Cerebellar cortex (tissue), 1 donor: ENCODE data around the gene EPC2.
"Not testable (repeated sequence)": the region's sequence is repeated elsewhere in the genome, so short reads cannot be mapped to it uniquely, and the experiment has no call there.

Experiments
- DNase-seq: peaks from one replicate; pipeline ENCODE4 v3.0.0-alpha.2; 2015; ENCODE audit warnings: low spot score

Gene EPC2

DNA sequence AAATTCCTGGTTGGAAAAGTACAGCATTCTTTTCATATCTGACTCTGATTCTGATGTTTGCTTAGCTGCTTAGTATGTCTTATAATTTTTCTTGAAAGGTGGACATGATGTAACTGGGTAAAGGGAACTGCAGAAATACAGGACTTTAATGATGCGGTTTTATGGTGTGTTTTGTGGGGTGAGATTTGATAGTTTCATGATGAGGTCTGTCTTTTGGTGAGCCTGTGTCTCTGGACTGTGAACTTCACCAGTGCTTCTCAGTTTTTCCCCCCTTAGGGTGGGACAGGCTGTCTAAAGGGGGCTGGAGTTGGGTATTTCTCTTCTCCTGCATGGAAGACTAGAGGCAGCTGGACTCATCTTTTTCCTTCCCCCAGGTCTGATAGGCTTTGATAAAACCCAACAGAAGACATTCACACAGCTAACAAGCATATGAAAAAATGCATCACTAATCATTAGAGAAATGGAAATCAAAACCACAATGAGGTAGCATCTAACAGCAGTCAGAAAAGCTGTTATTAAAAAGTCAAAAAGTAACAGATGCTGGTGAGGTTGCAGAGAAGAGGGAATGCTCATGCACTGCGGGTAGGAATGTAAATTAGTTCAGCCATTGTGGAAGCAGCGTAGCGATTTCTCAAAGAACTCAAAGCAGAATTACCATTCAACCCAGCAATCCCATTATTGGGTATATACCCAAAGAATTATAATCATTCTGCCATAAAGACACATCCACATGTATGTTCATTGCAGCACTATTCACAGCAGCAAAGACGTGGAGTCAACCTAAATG, 77.6 kb downstream of the EPC2 start:
- no peak for DNase-seq

DNA sequence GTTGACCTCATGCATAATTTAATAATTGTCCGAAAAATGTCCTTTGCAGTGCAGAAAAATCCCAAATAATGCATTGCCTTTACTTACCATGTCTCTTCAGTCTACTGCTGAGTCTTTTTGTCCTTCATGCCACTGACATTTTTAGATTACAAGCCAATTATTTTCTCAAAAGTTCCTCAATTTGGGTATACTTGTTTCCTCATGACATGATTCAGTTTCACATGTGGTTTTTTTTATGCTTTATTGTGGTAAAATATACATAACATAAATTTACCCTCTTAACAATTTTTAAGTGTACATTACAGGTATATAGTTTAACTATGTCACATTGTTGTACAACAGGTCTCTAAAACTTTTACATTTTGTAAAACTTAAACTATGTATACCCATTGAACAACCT, 81.0 kb downstream of the EPC2 start:
- DNase-seq = no peak

DNA sequence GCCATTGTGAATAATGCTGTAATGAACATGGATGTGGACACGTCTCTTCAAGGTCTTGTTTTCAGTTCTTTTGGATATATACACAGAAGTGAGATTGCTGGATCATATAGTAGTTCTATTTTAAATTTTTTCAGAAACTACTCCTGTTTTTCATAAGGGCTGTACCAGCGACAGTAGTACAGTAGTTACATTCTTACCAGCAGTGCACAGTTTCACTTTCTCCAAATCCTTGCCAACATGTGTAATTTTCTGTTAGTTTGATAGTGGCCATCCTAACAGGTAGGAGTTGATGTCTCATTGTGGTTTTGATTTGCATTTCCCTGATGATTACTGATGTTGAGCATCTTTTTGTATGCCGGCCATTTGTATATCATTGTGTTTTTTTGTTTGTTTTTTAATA, 81.7 kb downstream of the EPC2 start:
- no peak for DNase-seq

DNA sequence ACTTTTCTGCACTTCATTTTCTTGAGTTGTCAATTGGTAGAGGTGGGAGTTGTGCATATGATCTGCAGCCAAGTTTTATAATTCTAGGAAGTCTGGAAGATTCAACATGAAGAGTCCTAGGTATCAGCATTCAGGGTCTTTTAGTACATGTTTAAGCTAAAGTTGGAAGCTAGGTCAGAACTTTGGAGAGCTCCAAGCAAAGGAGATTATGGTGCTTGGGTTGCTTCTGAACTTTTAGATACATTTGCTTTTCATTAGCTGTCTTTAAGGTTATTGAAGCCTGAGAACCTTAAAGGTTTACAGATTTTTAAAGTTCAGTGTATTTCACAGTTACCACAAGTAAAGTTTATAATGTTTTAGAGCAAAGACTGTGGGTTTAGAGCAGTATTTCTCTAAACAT, 85.5 kb downstream of the EPC2 start:
- DNase-seq = no peak

DNA sequence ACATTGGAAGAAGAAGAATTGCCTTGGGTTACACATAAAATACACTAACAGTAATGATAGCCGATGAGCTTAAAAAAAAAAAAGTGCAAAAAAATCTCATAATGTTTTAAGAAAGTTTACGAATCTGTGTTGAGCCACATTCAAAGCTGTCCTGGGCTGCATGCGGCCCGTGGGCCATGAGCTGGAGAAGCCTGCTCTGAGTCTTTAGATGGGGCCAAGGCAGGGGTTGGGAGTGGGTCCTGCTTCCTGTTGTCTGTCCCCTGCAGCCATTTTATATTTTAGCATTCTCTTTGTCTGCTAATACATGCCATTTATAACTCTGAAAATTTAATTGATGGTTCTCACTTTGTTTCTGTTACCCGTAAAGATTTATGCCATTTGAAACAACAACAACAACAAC, 93.2 kb downstream of the EPC2 start:
- DNase-seq = no peak

DNA sequence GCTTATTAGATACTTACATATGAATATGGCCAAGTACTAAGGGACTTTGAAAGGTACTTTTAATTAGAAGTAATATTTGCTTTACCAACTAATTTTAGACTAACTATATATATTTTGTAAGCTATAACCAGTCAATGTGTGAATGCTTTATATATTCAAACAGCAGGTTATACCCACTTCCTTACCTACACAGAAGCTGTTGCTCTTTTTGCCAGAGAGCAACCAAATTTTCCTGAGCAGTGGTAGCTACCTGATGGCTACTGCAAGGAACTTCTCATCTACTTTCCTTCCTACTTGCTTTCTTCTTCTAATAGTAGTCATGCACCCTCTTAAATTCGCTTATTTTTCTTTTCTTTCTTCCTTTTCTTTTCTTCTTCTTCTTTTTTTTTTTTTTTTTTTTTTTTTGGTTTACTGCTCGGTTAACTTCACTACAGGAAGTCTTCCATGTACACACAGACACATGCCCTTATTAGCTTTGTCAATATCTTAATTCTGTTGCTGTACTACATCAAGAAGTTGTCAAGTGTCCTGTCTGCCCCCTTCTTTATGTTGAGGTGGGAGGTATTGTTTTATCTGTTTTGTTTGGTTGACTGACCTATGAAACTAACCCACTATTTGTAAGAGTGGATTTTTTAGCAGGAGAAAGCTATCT, 95.0 kb downstream of the EPC2 start:
- no peak for DNase-seq

DNA sequence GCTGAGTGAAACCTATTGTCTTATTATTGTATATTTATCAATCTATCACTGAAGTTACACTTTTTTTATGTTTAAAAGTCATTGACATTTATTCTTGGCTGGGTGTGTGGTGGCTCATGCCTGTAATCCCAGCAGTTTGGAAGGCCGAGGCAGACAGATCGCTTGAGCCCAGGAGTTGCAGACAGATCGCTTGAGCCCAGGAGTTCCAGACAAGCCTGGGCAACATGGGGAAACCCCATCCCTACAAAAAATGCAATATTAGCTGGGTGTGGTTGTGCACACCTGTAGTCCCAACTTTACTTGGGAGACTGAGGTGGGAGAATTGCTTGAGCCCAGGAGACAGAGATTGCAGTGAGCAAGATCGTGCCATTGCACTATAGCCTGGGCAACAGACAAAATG, 97.8 kb downstream of the EPC2 start:
- no peak for DNase-seq

DNA sequence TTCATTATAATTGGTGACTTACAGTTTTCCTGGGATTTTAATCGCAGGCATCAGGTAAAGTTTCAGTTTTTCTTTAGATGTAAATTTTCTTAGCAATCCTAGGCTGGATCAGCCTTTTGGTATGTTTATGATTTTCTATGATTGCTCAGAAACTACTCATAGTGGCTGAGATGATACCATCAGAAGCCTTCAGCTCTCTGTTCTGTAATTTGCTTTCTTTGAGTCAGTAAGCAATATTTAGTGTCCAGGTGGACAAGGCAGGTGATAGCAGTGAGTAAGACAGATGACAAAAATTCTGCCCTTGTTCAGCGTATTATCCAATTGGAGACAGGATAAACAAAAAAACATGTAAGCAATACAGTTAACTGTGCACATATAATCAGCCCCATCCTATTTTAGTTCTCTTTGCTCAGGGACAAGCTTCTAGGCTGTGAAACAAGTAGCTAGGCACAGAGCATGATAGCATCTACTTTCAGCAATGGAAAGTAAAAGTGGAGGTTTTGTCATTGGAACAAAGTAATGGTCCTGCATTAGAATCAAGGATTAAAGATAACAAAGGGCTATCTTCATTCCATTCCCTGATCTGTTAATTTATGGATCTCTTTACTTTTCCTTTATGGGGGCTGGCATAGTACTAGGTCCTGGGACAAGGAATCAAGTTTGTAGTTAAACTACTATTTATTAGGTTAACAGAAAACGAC, 100.8 kb downstream of the EPC2 start:
- no peak for DNase-seq

DNA sequence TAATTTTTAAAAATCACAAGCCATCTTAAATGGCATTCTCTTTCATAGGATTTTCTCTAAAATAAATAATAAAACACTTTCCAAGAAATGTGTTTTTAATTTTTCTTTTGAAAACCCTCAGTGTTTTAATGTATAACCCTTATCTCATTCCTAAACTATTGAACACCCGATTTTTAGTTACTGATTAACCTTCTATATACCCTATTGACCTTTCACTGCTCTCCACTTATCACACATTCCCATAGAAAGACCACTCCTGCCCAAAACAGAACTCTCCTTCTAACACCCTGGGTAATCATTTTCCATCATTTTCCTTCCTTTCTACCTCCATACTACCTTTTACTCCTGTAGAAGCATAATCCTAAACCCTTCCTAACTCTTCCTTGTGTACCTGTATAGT, 102.4 kb downstream of the EPC2 start:
- DNase-seq = no peak

DNA sequence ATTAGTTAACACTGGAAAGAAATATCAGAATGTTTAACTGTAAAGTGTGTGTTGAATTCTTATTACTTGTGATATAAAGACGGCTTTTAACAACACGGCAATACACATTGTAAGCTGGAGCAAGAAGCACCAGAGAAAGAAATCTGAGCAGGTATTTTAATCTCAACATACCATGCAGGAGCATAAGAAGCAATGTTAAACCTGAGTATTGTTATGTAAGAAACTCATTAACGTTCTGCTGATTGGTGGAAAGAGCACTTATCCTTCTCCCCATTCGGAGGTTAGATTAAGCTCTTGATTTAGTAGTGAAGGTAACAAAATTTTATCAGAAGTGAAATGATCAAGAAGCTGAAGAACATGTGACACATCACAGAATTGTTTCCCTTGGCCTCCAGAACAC, 107.4 kb downstream of the EPC2 start:
- DNase-seq = no peak

DNA sequence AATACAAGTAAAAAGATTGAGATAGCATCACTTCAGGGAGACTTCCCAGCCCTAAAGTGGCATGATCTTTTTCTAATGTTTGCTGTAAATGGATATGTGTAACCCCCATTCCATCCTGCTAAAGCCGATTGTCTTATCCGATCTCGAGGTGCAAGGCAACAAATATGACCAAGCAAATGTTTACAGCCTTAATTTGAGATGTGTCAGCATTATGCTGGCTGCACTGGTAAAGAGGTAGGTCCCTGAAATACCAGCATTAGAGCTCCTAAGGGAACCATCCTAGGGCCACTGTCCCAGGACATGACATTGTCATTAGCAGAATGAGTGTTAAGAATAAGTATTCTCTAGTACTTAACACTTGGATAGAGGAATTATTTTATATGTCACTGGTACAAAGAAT, 108.4 kb downstream of the EPC2 start:
- DNase-seq = no peak

DNA sequence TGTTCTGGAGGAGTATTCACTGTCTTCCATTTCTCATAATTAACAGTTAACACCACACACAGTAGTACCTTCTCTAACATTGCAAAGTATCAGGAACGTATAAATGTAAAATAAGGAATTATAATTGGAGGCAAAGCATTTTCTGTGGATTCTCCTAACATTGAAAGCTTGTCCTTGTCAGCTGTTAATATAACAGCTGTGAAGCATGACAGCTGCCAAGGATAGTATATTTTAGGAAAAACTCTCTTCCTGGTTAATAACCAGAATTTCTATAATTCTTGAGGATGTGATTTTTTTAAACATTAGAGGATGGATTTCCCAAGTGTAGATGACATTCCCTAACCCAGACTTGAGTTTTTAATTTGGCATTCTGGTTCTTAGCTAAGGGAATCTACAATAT, 110.3 kb downstream of the EPC2 start:
- DNase-seq = no peak

DNA sequence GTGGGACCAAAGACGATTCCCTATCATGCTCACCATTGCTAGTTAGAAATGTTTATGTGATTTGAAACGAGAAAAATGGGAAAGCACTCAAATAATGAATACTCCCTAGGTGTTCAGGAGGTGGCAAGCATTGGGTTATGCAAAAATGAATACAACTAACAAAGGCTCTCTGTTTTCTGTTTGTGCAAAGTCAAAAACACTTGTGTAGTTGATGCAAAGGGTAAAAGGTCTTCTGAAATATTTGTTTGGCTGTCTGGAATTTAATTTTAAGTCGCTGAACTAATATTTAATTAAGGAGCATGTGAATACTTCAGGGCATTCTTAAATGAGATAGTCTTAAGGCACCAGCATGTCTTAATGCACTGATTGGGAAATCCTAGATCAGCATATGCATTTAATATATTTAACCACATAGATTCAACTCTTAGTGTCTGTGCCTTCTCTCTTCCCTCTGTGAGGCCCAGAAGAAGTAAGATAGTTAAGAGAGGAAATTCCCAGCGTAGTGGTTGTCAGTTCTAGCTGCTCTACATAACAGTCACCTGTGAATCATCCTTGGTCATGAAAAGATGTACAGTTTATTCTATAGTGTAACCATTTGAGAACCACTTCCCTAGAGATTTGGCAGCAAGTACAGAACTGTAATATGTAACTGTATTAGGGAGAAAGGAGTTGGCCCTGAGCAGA, 111.9 kb downstream of the EPC2 start:
- no peak for DNase-seq

DNA sequence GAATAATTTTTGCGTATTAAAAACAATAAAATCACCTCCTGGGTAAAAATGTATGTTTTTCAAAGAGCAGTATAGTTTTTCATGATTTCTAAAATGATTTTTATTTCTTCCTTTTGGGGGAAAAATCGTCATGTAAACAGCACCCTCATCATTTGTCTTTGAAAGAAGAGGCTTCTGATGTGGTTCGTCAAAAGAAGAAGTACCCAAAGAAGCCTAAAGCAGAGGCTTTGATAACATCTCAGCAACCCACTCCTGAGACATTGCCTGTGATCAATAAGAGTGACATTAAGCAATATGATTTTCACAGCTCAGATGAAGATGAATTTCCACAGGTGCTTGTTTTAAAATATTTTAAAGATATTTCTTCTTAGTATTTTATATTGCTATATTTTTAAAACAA, 120.3 kb downstream of the EPC2 start:
- no peak for DNase-seq

DNA sequence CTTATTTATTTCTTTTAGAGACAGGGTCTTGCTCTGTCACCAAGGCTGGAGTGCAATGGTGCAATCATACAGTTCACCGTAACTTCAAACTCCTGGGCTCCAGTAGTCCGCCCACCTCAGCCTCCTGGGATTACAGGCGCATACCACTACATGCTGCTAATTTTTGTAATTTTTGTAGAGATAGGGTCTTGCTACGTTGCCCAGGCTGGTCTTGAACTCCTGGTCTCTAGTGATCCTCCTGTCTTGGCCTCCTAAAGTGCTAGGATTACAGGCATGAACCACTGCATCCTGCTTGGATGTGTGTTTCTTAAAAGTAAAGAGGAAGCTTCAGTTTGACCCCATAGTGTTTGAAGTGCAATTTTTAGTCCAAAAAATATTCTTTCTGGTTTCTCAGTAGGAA, 125.5 kb downstream of the EPC2 start:
- no peak for DNase-seq

DNA sequence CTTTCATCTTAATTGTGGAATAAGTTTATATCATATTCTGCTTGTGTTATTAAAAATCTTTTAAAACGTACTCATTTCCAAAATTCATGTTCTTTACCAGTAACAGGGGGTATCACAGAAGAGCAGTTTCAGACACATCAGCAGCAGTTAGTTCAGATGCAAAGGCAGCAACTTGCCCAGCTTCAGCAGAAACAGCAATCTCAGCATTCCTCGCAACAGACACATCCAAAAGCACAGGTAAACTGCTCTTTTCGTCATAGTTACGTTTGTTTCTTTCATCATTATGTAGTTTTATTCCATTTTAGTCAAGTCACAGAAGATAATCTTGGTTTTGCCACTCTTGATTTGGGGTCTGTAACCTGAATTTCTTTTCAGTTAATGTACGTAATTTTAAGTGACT, 137.0 kb downstream of the EPC2 start:
- no peak for DNase-seq

DNA sequence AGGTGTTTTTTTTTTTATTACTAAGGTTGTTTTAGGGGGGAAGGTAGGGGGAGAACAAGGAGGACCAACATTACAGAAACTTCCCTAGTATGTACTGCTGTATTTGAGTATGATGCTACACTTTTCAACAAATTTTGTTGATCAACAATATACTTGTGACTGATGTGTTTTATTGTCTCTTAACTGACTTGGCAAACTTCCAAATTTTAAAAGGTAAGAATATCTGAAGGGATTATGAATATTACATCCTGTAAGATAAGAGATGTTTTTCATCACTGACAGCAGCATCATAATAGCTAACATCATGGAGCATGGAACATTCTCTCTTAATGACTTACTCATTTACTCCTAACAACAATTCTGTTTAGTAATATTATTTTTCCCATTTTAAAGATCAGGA, 144.5 kb downstream of the EPC2 start:
- DNase-seq = no peak

DNA sequence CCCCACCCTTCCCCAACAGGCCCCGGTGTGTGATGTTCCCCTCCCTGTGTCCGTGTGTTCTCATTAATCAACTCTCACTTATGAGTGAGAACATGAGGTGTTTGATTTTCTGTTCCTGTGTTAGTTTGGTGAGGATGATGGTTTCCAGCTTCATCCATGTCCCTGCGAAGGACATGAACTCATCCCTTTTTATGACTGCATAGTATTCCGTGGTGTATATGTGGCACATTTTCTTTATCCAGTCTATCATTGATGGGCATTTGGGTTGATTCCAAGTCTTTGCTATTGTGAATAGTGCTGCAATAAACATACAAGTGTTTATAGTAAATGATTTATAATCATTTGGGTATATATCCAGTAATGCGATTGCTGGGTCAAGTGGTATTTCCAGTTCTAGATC, 145.6 kb downstream of the EPC2 start:
- DNase-seq = not testable (repeated sequence)

DNA sequence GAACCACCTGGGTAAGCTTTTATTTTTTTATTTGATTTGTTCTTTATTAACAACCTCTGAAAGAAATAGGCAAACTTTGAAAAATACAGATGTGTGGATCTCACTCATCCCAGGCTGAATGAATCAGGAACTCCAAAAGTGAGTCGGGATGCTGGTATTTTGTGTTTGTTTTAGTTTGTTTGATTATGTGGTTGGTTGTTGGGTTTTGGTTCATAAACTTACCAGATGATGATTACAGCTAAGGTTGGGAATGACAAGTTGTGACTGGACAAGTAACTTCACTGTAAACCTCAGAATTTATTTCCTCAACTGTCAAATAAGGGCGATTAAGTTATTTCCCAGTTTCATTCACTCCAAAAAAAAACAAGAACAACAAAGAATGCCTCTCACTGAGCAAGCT, 150.0 kb downstream of the EPC2 start:
- DNase-seq = no peak

DNA sequence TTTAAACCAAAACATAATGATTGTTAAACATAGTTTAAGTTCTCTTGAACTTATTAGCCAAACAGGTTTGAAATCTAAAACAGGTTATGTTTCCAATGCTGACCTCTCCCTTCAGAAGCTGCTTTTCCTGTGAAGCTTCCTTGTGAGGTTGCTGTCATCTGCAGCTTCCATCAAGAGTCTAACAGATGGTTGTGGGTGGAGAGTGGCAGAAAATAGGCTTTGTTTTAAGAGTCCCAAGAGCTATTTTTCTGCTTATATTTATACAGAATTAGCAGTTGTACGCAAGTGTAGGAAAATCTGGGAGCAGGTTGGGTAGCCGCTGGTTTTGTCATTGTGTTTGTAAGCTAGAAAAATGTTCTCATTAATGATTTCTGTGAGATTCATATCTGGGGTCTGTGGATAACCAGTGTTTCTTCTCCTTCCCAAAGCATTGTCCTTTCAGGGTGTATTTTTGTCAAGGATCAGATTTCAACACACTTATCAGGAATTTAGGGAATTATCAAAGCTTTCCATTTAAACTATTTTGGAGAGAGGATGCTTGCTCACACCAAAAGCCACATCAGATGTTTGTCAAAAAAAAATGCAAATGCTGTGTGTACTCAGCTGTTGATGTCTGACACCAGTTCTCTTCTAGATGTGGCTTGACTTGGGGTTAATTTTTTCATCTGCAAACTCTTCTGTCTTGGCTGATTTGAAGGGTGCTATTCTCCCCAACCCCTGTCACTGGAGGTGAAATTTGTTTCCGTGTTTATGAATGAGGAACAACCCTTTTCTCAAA, 152.4 kb downstream of the EPC2 start:
- no peak for DNase-seq

DNA sequence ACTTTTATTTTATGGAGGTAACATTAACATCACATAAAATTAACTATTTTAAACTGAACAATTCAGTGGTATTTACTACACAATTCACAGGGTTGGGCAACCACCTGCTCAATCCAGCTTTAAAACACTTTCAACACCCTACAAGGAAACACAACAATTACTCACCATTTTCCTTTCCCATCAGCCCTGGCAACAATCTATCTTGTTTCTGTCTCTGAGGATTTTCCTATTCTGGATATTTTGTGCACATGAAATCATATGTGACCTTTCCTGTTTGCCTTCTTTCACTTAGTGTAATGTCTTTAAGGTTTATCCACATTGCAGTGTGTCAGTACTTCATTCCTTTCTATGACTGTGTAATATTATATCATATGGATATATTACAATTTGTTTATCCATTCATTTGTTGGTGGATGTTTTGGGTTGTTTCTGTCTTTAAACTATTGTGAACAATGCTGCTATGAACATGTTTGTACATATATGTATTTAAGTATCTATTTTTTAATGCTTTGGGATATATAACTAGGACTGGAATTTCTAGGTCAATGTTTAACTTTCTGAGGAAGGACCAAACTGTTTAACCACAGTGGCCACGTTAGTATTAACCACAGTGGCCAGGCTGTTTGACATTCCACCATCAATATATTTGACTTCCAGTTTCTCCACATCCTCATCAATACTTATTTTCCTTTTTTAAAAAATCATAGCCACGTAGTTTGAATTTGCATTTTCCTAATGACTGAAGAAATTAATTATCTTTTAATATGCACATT, 158.1 kb downstream of the EPC2 start:
- no peak for DNase-seq
